HEK293 (cell line): ENCODE data around the gene PLCZ1.

Source experiments
- IKZF3 ChIP-seq: fragments of 450-650 bp; IDR thresholded peaks from 2 replicates; pipeline ENCODE4 v1.5.0; 2018; ENCODE audit warnings: missing biosample characterization, mild to moderate bottlenecking, missing genetic modification characterization, moderate library complexity
- RBAK ChIP-seq: fragments of 450-650 bp; formaldehyde crosslinking; IDR thresholded peaks from 2 replicates; pipeline ENCODE4 v1.5.1; 2016; ENCODE audit warnings: missing biosample characterization, missing genetic modification characterization
- YY1 ChIP-seq: fragments of 450-650 bp; formaldehyde crosslinking; IDR thresholded peaks from 2 replicates; pipeline ENCODE4 v1.5.1; 2018; ENCODE audit warnings: missing biosample characterization, missing genetic modification characterization
- ZBTB21 ChIP-seq: fragments of 450-650 bp; formaldehyde crosslinking; IDR thresholded peaks from 2 replicates; pipeline ENCODE4 v1.5.1; 2017; ENCODE audit warnings: missing biosample characterization, missing genetic modification characterization
- ZNF302 ChIP-seq: fragments of 450-650 bp; formaldehyde crosslinking; IDR thresholded peaks from 2 replicates; pipeline ENCODE4 v1.5.1; 2016; ENCODE audit warnings: missing biosample characterization, missing genetic modification characterization, low read depth
- ZNF354C ChIP-seq: fragments of 450-650 bp; formaldehyde crosslinking; IDR thresholded peaks from 2 replicates; pipeline ENCODE4 v1.5.1; 2016; ENCODE audit warnings: missing biosample characterization, missing genetic modification characterization, low read depth, borderline replicate concordance
- ZNF366 ChIP-seq: fragments of 450-650 bp; formaldehyde crosslinking; conservative IDR thresholded peaks from 2 replicates; pipeline ENCODE4 v1.5.1; 2016; ENCODE audit warnings: missing biosample characterization, missing genetic modification characterization
- ZNF585B ChIP-seq: fragments of 450-650 bp; formaldehyde crosslinking; IDR thresholded peaks from 2 replicates; pipeline ENCODE4 v1.5.1; 2016; ENCODE audit warnings: missing biosample characterization, missing genetic modification characterization
- ZNF670 ChIP-seq: fragments of 450-650 bp; formaldehyde crosslinking; IDR thresholded peaks from 2 replicates; pipeline ENCODE4 v1.5.1; 2016; ENCODE audit warnings: missing biosample characterization, missing genetic modification characterization, low read depth
- ZSCAN23 ChIP-seq: fragments of 450-650 bp; formaldehyde crosslinking; IDR thresholded peaks from 2 replicates; pipeline ENCODE4 v1.5.1; 2016; ENCODE audit warnings: missing biosample characterization, missing genetic modification characterization
- TF ChIP-seq, protein P1 (sequence below): fragments of 450-650 bp; formaldehyde crosslinking; IDR thresholded peaks from 2 replicates; pipeline ENCODE4 v1.5.1; 2016; ENCODE audit warnings: missing biosample characterization, missing genetic modification characterization

DNA sequence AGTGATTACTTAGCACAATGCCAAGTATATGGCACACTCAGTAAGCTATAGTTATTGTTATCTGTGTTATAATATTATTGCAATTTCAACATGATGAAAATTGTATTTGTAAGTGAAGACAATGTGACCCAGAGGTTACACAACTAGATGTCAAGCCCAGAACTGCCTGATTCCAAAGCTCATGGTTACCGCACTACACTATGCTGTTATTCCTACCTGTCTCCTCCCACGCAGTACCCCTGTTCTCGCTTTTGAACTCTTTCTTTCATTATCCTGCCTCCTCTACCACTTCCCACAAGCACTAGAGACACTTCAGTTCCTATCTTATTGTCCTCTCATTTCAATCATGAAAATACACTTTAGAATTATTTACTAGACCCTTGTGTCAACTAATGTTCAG is 93.2 kb downstream of the PLCZ1 start:
- TF ChIP-seq, protein P1, sequence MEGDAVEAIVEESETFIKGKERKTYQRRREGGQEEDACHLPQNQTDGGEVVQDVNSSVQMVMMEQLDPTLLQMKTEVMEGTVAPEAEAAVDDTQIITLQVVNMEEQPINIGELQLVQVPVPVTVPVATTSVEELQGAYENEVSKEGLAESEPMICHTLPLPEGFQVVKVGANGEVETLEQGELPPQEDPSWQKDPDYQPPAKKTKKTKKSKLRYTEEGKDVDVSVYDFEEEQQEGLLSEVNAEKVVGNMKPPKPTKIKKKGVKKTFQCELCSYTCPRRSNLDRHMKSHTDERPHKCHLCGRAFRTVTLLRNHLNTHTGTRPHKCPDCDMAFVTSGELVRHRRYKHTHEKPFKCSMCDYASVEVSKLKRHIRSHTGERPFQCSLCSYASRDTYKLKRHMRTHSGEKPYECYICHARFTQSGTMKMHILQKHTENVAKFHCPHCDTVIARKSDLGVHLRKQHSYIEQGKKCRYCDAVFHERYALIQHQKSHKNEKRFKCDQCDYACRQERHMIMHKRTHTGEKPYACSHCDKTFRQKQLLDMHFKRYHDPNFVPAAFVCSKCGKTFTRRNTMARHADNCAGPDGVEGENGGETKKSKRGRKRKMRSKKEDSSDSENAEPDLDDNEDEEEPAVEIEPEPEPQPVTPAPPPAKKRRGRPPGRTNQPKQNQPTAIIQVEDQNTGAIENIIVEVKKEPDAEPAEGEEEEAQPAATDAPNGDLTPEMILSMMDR: no peak
- no peak for TF ChIP-seq ZBTB21
- TF ChIP-seq ZNF366 (tag by site-specific recombination): no peak
- TF ChIP-seq ZNF354C (tag by site-specific recombination): no peak
- no peak for TF ChIP-seq ZNF302
- TF ChIP-seq YY1 (tag by site-specific recombination): no peak
- TF ChIP-seq IKZF3 (tag by site-specific recombination): no peak
- no peak for TF ChIP-seq RBAK
- no peak for TF ChIP-seq ZNF585B (tag by site-specific recombination)
- no peak for TF ChIP-seq ZSCAN23 (tag by site-specific recombination)
- no peak for TF ChIP-seq ZNF670
